Posterior vena cava (tissue), 2 donors: Measurements from ENCODE around the gene ARHGAP22. TPM values are rescaled to one million over a fixed set of nuclear protein-coding genes. Genes with fewer than 3 reads are reported as not detected.

Source experiments
- DNase-seq: peaks from one replicate; pipeline ENCODE4 v3.0.0-alpha.2; 2020; ENCODE audit warnings: low spot score
- intact Hi-C, 2 donors: fragments of 100-400 bp; cut with DNase I; formaldehyde crosslinking; loops; one replicate each; pipeline versions ENCODE4 v1.14.1 to v1.14.2; 2022 to 2023
- total RNA-seq, 2 donors: library from RNA; stranded (reverse); fragmentation: NEBNext Ultra II Directional; extraction: Animal tissue kit (Norgen Biotek cat#: 25700); gene quantifications; one replicate each; pipeline ENCODE4 v1.2.1, GENCODE V29; 2021
- donor health status: DM: yes; HTN: yes; CAD: no.
- donor health status: DM: yes; HTN: yes; CAD: no.

ARHGAP22 gene
- total RNA-seq, 2 donors from 2014 or later, result 9.8 to 13.4 TPM

GRCh38 chr10:48545462-48546145 lies 59.3 kb downstream of the ARHGAP22 start:
- intact Hi-C loops, result no loop called here
- no peak for DNase-seq

GRCh38 chr10:48543182-48543844 lies 61.6 kb downstream of the ARHGAP22 start:
- intact Hi-C loops, result no loop called here

GRCh38 chr10:48542471-48543181 lies 62.2 kb downstream of the ARHGAP22 start:
- DNase-seq, result no peak
- intact Hi-C loops, result no loop called here

More at GRCh38 chr10:48543182-48543844, 61.6 kb downstream of the ARHGAP22 start:
- no peak for DNase-seq

- intact Hi-C loops, result no loop called here
These were observed 63.6 kb downstream of the ARHGAP22 start for GRCh38 chr10:48541144-48541795.

GRCh38 chr10:48538611-48539010 lies 66.3 kb downstream of the ARHGAP22 start:
- intact Hi-C loops, result no loop called here
- DNase-seq, result no peak

More at GRCh38 chr10:48541144-48541795, 63.6 kb downstream of the ARHGAP22 start:
- no peak for DNase-seq

GRCh38 chr10:48536916-48537890 lies 67.7 kb downstream of the ARHGAP22 start:
- DNase-seq, result no peak
- intact Hi-C loops, result no loop called here

- intact Hi-C loops, result no loop called here
- no peak for DNase-seq
These were observed 68.7 kb downstream of the ARHGAP22 start for GRCh38 chr10:48536156-48536500.

- intact Hi-C loops, result no loop called here
- DNase-seq, result no peak
These were observed 69.3 kb downstream of the ARHGAP22 start for GRCh38 chr10:48535416-48536155.

GRCh38 chr10:48533951-48534720 lies 70.7 kb downstream of the ARHGAP22 start:
- DNase-seq, result no peak
- intact Hi-C loops, result no loop called here

GRCh38 chr10:48533540-48533939 lies 71.3 kb downstream of the ARHGAP22 start:
- intact Hi-C loops, result no loop called here
- DNase-seq, result no peak

- intact Hi-C loops, result no loop called here
- no peak for DNase-seq
These were observed 73.4 kb downstream of the ARHGAP22 start for GRCh38 chr10:48531486-48531885.

GRCh38 chr10:48529331-48529730 lies 75.5 kb downstream of the ARHGAP22 start:
- intact Hi-C loops, result no loop called here
- DNase-seq, result no peak

GRCh38 chr10:48527756-48528155 lies 77.1 kb downstream of the ARHGAP22 start:
- DNase-seq, result no peak

GRCh38 chr10:48526846-48527505 lies 77.9 kb downstream of the ARHGAP22 start:
- intact Hi-C loops, result no loop called here

More at GRCh38 chr10:48527756-48528155, 77.1 kb downstream of the ARHGAP22 start:
- intact Hi-C loops, result no loop called here

GRCh38 chr10:48526011-48526821 lies 78.7 kb downstream of the ARHGAP22 start:
- intact Hi-C loops, result no loop called here
- DNase-seq, result no peak

More at GRCh38 chr10:48526846-48527505, 77.9 kb downstream of the ARHGAP22 start:
- no peak for DNase-seq

GRCh38 chr10:48525113-48525512 lies 79.8 kb downstream of the ARHGAP22 start:
- intact Hi-C loops, result no loop called here
- DNase-seq, result no peak
